GM19452 (cell line): Measurements from ENCODE around the gene CEACAM3.

Source experiments
- ATAC-seq: cut with Tn5 transposase; IDR thresholded peaks from one replicate; pipeline ENCODE4 v1.9.1; 2021; ENCODE audit not compliant: unreplicated experiment

The CEACAM3 gene

DNA sequence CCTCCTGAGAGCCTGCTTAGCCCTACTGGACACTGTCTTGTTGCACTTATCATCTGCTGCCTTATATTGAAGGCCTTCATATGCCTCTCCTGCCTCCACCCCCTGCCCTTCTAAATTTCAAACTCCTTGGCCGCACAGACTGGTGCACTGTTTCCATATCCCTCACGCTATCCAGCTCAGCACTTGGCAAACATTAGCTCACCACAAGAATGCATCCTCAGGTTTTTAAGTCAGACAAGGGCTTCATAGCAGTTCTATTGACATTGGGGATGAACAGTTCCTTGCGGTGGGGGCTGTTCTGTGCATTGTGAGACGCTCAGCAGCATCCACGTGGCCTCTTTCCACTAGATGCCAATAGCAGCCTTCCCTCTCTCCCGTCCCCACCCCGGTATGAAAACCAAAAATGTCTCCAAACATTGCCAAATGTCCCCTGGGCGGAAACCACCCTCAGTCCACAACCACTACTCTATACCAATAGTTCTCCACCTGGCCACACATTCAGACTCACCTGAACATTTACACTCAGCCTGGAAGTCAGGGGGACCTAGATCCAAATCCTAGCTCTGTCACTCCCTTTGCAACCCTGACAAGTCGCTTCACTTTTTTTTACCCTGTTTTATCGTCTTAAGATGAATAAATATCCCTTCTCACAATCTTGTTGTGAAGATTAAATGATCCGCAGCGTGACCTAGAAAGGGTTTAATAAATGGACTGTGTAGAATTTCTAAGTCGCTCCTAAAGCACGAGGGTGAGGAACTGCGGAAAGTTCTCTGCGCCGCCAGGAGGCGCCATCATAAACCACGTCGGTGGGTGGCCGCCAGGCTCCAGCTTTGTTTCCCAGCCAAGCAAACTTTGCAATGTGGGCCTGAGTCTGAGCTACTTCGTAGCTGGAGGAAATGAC is 3.6 kb upstream of the CEACAM3 start:
- ATAC-seq = no peak

DNA sequence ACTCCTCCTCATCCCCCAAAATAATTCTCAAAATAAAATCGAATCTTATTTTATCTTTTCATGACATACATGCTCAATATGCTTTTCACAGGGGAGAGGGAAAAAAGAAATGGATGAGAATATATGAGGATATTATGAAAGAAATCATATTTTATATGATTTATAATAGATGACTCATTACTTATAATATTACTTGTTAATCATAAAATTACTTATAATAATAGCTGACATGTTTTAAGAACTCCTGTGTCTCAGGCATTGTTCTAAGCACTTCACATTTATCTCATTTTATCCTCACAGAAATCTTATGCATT is 3.0 kb upstream of the CEACAM3 start:
- ATAC-seq = no peak

DNA sequence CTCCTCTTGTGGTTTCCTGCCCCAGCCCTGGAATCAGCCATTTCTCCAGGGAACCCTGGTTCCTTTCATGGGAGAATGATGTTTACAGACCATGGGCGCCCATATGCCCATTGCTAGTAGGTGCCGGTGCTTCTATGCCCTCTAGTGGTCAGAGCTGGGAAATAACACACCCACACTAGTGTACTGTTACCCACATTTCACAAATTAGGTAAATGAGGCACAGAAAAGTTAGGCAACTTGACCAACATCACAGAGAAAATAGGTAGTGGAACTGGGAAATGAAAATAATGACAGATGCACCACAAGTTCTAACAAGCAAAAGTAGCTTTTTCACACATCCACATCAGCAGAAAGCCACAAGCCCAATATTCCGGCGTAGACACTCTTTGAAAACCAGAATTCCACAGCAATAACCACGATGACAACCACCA is 1.3 kb upstream of the CEACAM3 start:
- ATAC-seq = no peak

DNA sequence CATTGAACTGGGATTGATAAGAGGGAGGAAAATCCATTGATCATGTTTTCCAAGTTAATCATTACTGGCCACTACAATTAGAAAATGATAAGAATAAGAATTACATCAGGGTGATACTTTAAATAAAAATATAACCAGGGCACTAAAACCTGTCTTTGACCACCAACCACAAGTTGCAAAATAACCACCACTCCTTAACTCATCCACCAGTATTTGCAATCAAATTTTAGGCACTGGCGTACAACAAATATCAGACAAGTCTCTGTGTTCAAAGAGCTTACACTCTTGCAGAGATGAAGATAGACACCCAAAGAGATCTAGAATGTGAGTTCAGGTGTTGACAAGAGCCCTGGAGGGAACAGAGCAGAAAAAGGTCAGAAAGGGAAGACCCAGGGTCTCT is 514 bp downstream of the CEACAM3 start:
- no peak for ATAC-seq

DNA sequence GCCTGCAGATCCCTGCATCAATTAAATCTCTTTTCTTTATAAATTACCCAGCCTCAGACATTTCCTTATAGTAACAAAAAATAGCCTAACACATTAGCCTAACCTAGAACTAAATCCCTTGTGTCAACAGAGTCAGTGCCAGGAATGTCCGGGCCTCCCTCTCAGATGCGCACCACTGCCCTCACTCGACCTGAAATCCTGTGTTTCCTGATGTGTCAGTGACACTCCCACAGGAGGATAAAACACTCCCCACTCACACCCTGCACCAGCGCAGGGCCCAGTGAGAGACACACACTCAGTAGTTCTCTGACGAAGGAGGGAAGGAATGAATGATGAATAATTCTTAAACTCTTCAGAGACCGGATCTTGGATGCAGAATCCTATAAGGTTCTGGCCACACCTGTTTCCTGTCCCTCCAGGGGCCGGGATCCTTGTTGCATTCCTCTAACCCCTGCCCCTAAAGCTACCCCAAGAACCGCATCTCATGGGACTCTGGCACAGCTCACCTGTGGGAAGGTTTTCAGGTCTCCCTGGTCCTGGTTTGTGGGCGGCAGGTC is 3.1 kb downstream of the CEACAM3 start:
- no peak for ATAC-seq

DNA sequence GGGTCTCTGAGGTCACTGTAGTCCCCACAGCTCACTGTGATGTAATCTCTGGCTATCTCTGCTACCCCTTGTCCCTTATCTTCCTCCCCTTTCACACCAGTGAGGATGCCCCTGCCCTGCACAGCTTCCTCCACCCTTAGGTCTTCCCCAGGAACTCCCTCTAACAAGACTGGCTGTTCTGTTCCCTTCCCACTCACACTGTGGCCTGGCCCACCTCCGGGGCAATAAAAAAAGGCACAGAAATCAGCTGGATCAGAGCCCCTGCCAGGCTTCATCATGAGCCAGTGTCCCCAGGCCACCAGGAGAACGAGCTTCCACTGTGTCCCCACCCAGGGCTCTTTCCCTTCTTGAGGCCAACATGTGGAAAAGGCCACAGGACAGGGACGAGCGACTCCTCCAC is 4.6 kb downstream of the CEACAM3 start:
- no peak for ATAC-seq

DNA sequence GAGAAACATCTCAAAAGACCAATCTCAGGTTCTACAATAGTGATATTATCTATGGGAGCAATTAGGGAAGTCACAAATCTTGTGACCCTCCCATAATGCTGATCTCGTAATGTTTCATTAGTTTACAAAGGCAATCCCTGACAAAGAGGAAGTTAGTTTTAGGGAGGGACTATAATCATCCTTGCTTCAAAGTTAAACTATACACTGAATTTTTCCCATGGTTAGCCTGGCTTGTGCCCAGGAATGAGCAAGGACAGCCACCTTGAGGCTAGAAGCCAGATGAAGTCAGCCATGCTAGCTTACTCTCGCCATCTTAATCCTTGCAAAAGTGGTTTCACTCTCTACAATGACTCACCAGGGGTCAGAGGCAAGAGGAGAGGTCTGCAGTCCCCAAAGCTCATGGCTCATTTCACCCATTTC is 5.4 kb downstream of the CEACAM3 start:
- no peak for ATAC-seq

DNA sequence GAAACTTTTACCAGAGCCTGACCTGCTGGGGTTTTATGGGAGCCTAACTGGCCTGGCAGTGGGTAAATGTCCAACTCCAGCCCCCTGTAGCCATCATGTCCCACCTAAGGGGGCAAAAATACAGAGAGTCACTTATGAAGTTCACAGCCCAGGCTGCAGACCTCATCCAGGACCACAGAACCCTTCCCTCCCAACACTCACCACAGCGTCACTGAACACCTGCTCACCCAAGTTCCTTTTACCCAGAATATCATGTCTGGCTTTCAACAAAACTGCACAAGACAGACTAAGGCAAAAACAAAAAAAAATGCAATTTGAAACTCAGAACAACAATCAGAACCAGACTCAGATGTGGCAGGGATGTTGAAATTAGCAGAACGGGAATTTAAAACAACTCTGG is 6.4 kb downstream of the CEACAM3 start:
- no peak for ATAC-seq

DNA sequence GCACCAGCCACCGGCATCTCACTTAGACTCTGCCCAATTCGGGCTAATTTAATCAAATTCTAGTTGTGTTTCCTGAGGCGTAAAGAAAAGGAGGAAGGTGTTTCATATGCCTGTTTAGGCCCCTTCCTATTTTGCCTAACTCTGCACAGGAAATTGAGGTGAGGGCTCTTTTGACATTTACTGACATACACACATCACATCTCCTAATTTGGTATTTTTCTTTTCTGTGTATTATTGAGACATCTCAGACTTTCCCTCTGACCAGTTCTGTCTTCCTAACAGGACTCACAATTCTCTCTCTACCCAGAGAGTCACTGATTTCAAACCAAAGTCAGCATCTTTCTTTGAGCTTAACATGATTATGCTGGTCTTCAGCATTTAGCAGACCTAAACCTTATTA is 7.9 kb downstream of the CEACAM3 start:
- no peak for ATAC-seq

DNA sequence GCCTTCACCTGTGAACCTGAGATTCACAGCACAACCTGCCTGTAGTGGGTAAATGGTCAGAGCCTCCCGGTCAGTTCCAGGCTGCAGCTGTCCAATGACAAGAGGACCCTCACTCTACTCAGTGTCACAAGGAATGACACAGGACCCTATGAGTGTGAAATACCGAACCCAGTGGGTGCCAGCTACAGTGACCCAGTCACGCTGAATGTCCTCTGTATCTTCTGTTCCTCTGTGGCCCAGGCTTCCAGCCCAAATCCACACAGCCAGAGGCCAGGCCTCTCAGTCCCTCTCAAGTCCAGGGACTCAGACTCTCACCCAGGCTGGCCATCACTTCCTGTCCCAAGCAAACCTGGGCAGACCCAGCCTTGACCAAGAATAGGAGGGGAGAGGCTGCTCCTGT is 10.8 kb downstream of the CEACAM3 start:
- ATAC-seq = no peak

DNA sequence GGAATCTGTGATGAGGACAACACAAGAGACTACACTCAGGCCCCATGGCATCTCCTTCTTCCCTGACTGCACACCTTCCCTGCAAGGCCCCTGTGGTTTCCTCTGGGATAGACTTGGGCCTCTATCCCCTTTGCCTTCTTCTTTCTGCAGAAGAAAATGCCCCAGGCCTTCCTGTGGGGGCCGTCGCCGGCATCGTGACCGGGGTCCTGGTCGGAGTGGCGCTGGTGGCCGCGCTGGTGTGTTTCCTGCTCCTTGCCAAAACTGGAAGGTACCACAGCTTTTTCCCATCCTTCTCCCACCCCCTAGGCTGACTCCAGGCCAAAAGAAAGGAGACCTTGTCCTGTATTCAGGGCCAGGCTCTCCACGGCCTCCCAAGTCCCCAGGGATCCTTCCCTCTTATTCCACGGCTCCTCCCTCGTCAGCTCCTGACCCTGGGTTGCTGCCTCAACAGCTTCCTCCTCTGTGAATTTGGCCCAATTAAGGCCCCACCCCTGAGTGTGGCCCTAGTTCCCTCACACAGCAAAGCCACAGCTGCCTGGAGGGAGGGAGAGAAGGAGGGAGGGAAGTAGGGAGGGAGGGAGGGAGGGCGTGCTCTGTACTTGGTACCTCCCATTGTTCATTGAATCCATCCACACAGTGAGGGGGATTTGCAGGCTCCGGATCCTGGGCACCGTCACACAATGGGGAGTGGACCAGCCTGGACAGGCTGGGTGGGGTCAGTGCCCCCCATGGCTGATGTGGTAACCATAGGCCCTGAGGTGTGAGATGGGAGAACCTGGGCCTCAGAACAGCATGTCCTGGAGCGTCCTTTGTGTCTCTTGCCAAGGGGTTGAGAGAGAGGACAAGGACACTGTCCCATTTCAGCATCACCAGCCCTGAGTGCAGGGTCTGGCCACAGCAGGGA is 12.5 kb downstream of the CEACAM3 start:
- no peak for ATAC-seq

DNA sequence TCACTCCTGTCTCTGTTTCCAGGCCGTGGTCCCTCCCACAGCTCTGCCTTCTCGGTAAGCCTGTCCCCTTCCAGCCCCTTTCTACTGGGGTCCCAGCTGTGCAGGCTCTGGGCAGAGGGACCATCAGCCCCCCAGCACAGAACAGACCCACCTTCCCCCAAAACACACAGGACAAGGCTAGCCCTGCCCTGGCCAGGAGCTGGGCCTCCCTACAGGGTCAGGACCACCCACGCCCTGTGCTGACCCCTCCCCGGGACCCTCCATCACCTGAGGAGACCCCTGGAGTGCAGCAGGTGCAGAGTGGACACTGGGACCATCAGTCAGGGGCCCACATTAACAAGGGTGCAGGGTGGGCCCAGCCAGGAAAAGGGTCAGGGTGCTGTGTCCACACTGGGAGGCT is 13.9 kb downstream of the CEACAM3 start:
- no peak for ATAC-seq

DNA sequence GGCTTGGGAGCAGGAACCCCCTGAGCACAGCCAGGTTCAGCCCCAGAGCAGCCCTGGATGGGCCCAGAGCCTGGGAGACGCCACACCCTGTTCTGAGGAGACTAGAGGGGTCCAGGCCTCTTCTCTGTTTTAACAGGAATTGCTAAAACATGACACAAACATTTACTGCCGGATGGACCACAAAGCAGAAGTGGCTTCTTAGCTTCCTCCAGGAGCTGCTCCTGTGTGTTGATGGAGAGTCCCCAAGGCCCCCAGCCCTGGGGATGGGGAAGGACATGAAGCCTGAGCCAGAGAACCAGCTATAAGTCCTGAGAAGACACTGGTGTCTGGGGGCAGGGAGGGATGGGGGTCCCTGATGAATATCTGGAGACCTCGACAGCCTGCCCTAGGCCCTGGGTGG is 14.6 kb downstream of the CEACAM3 start:
- ATAC-seq = no peak

DNA sequence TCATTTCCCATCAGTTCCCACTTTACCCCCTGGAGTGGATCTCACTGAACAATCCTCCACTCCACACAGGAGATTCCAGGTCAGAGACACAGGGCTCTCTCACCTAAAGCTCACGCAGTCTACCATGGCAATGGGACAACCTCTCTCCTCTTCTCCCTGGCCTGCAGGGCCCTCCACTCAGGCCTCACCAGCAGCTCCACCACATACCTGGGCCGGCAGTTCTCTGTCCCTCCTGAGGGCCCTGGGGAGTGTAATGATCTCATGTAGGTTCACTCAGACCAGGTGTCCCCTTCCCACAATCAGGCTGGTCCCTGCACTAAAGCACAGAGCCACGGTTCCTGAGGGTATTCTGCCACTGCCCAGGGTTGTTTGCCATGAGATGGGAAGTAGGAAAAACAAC is 15.6 kb downstream of the CEACAM3 start:
- ATAC-seq = no peak

DNA sequence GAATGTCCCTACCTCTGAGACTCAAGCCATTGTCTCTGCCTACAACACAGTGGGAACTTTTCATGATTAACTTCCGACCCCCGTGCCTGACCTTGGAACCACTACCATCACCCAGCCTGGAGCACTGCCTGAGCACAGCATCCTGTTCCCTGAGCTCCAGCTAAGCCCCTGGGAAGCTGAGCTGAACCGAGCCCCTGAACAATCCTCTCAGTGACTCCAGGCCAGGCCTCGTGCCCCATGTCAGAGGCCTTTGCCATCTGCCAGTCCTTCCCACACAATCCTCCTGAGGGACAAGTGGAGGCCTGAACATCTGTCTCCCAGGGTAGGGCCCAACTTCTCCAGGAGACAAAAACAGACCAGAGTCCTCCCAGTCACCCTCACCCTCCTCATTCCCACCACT is 17.5 kb downstream of the CEACAM3 start:
- ATAC-seq = no peak

DNA sequence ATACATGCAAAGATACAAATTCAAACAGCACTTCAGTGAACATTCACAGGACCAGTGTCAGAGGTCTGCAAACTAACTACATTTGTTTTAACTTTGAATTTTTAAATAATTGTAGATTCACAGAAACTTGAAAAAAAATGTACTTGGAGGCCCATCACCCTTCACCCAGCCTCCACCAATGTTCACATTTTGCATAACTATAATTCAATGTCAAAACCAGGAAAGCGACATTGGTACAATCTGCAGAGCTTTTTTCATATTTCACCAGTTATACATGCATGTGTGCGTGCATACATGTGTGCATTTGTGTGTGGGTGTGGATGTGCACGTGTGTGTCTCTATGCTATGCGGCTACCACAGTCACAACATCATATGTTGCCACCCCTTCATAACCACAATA is 18.9 kb downstream of the CEACAM3 start:
- ATAC-seq = no peak

DNA sequence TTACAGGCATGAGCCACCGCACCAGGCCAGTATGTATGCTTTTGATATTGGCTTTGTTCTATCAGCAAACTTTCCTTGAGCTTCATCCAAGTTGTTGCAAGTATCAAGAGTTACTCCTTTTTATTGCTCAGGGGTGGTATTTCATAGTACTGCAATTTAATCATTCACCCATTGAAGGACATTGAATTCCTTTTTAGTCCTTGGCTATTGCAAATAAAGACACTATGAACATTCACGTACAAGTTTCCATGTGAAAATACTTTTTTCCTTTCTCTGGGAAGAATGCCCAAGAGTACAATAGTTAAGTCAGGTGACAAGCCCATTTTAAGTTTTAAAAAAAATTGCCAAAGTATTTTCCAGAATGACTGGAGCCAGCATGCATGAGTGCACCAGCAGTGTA is 20.4 kb downstream of the CEACAM3 start:
- no peak for ATAC-seq

DNA sequence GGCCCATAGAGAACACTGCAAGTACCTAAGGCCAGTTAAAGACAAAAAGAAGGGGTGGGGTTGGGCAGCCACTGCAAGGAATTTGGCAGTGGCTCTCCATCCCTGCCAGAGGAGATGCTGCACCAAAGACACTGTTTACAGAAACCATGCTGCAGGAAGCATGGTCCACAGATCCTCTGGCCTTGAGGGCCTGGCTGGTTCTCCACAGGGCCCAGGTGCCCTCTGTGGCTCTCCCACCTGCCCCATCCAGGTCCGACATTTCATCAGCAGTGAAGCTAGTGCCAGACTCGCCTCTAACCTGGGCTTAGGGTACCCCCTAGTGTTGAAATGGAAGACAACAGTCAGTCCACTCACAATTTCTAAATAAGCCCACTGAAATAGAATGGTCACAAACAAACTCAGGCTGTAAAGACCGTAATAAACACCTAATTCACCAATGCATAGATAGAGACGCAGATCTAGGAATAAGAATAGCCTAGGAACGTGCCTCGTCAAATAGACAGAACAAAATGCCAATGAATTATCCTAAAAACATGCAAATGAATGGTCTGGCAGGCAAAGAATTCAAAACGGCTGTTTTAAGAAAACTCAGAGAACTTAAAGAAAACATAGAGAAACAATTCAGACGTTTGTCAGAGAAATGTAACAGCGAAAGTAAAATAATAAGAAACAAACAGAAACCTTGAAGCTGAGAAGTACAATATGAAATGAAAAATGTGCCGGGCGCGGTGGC is 24.8 kb downstream of the CEACAM3 start:
- ATAC-seq = no peak

DNA sequence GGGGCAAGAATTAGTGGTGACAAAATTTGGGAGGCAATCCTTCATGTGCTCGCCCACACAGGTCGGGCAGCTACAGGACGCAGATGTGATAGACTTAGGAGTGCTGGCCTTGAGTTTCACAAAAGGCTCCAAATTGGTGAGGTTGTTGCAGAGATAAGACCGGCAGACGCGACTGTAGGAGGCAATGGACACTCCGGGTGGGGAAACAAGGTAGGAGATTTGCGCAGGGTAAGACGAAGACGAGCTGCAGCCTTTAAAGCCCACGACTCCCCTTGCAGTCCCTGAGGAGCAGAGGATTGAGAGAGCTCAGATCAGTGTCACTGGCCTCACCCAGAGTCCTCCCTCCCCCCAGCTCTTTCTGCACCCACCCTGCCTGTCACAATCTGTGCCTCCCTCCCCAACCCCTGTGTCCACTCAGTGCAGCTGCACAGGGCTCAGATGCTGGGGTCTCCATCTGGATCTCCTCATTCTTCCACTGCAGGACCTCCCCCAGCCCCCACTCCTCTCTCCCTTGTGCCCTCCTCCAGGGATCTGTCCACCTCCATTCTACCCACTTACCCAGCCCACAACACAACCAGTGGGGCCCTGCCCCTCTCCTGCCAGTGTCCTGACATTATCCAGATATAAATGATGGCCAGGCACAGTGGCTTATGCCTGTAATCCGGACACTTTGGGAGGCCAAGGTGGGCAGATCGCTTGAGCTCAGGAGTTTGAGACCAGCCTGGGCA is 41.8 kb downstream of the CEACAM3 start:
- ATAC-seq = no peak

DNA sequence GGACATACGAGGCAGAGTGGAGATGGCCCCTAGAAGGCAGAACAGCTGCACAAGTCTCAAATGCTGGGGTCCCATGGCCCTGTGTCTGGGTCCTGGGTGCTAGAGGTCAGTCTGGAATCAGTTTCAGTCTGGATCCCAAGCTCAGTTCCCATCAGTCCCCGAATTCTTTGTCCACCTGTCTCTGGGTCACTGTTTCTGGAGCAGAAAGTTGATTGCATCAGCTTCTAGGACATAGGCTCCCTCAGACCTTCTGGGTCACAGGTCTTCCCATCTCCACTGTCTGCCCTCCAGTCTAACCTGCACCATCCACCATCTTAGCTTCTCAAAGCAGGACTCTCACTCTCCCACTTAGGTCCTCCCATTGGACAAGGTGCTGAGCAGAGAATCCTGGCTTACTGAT is 42.8 kb downstream of the CEACAM3 start:
- ATAC-seq = no peak

DNA sequence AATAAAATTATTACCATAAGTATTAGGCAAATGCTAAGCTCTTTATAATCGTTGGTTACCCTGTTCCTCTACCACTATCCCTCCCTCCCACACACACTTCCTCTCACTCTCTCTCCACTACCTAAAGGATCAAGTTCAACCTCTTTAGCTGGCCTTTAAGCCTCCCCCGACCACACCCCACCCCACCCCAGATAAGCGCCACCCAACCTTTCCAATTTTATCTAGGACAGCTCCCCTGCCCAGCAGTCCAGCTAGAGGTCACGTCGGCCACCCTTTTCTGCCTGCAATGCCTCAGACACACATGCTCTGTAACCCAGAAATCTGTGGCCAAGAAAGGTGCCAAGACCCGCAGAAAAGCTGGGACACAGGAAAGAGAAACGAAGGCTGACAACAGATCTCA is 47.0 kb downstream of the CEACAM3 start:
- ATAC-seq = no peak
